HG02970 (cell line): ENCODE measurements around the gene CXCL17.

Experiments used
- ATAC-seq: cut with Tn5 transposase; IDR thresholded peaks from one replicate; pipeline ENCODE4 v1.9.1; 2021; ENCODE audit warnings: mild to moderate bottlenecking, moderate library complexity, moderate number of reproducible peaks; ENCODE audit not compliant: unreplicated experiment, low FRiP score

The CXCL17 gene

GRCh38 chr19:42402376-42403116 is 40.2 kb downstream of the CXCL17 start:
- no peak for ATAC-seq

- ATAC-seq: no peak
These were observed 41.1 kb downstream of the CXCL17 start for GRCh38 chr19:42401365-42402303.

GRCh38 chr19:42400404-42400803 is 42.3 kb downstream of the CXCL17 start:
- ATAC-seq: no peak

- ATAC-seq: no peak
These were observed 45.2 kb downstream of the CXCL17 start for GRCh38 chr19:42397263-42398166.

GRCh38 chr19:42396381-42397262 is 46.1 kb downstream of the CXCL17 start:
- ATAC-seq: peak; percentile 95

- ATAC-seq: no peak
These were observed 48.0 kb downstream of the CXCL17 start for GRCh38 chr19:42394751-42395150.

GRCh38 chr19:42392165-42392564 is 50.6 kb downstream of the CXCL17 start:
- no peak for ATAC-seq

- no peak for ATAC-seq
These were observed 52.8 kb downstream of the CXCL17 start, which contains the start of gene CNFN for GRCh38 chr19:42389899-42390298. CNFN (minus strand) TSS chr19:42390297; CDS start chr19:42389037, 1,260 bp downstream.

GRCh38 chr19:42388851-42389489 is 53.8 kb downstream of the CXCL17 start:
- ATAC-seq: no peak

GRCh38 chr19:42386974-42387707 is 55.6 kb downstream of the CXCL17 start:
- no peak for ATAC-seq

GRCh38 chr19:42380155-42380554 is 62.6 kb downstream of the CXCL17 start:
- ATAC-seq: no peak
